ENCODE results near the gene LONP1.

Gene LONP1

GRCh38 chr19:5718579-5719273 is 1.2 kb downstream of the LONP1 start (continued):
- TF ChIP-seq TSHZ1 (tag by site-specific recombination; IDR thresholded peaks at IDR 0.05; ENCODE audit: borderline replicate concordance): no peak
- no peak for TF ChIP-seq ZBTB44 (tag by site-specific recombination; IDR thresholded peaks at IDR 0.05)
- peak; percentile 73 for TF ChIP-seq FEZF1 (tag by site-specific recombination; IDR thresholded peaks at IDR 0.05)
- peak; percentile 55; the same call in 1 of the 2 replicates for TF ChIP-seq KLF17 (tag by site-specific recombination; IDR thresholded peaks at IDR 0.05)
- no peak for TF ChIP-seq ZNF768 (tag by site-specific recombination; IDR thresholded peaks at IDR 0.05)
- no peak for TF ChIP-seq ZNF311 (tag by site-specific recombination; IDR thresholded peaks at IDR 0.05; ENCODE audit: borderline replicate concordance)
- no peak for TF ChIP-seq GFI1B (tag by site-specific recombination; IDR thresholded peaks at IDR 0.05)
- no peak for TF ChIP-seq BCL11B (tag by site-specific recombination; IDR thresholded peaks at IDR 0.05; ENCODE audit: low read depth)
- no peak for TF ChIP-seq ZNF248 (tag by site-specific recombination; IDR thresholded peaks at IDR 0.05)
- TF ChIP-seq ZNF645 (tag by site-specific recombination; IDR thresholded peaks at IDR 0.05): no peak
- no peak for TF ChIP-seq ZNF658 (tag by site-specific recombination; IDR thresholded peaks at IDR 0.05)
- peak; percentile 19; the same call in 1 of the 2 replicates for TF ChIP-seq ZNF2 (tag by site-specific recombination; IDR thresholded peaks at IDR 0.05)
- peak; percentile 51 for TF ChIP-seq SP3 (tag by site-specific recombination; IDR thresholded peaks at IDR 0.05)
- peak; percentile 29; the same call in 1 of the 2 replicates for TF ChIP-seq ZSCAN30 (tag by site-specific recombination; IDR thresholded peaks at IDR 0.05)
- no peak for TF ChIP-seq ZNF529 (tag by site-specific recombination; IDR thresholded peaks at IDR 0.05; ENCODE audit: insufficient replicate concordance)
- peak; percentile 62 for TF ChIP-seq OSR2 (tag by site-specific recombination; IDR thresholded peaks at IDR 0.05)
- no peak for TF ChIP-seq ZSCAN23 (tag by site-specific recombination; IDR thresholded peaks at IDR 0.05)
- peak; percentile 56; the same call in 1 of the 2 replicates for TF ChIP-seq ZNF341 (tag by site-specific recombination; IDR thresholded peaks at IDR 0.05; ENCODE audit: low read depth)
- peak; percentile 28; the same call in 1 of the 2 replicates for TF ChIP-seq ZFHX2 (tag by site-specific recombination; conservative IDR thresholded peaks at IDR 0.05)
- TF ChIP-seq ZNF398 (tag by site-specific recombination; IDR thresholded peaks at IDR 0.05): peak; percentile 96
- TF ChIP-seq YY2 (tag by site-specific recombination; IDR thresholded peaks at IDR 0.05): no peak
- TF ChIP-seq ZNF664 (tag by site-specific recombination; IDR thresholded peaks at IDR 0.05): no peak
- TF ChIP-seq ZNF19 (tag by site-specific recombination; IDR thresholded peaks at IDR 0.05; ENCODE audit: low read depth): no peak
- TF ChIP-seq ZNF747 (tag by site-specific recombination; IDR thresholded peaks at IDR 0.05): no peak
- TF ChIP-seq ZFP41 (tag by site-specific recombination; IDR thresholded peaks at IDR 0.05; ENCODE audit: borderline replicate concordance): no peak
- no peak for TF ChIP-seq ZNF132 (tag by site-specific recombination; IDR thresholded peaks at IDR 0.05; ENCODE audit: borderline replicate concordance)
- TF ChIP-seq EGR2 (tag by site-specific recombination; IDR thresholded peaks at IDR 0.05; ENCODE audit: low read depth): no peak
- no peak for TF ChIP-seq ZNF350 (tag by site-specific recombination; IDR thresholded peaks at IDR 0.05)
- no peak for TF ChIP-seq ZNF148 (tag by site-specific recombination; IDR thresholded peaks at IDR 0.05; ENCODE audit: borderline replicate concordance)
